K562 (cell line): ENCODE data around the gene ZMIZ1. TPM values are rescaled to one million over a fixed set of nuclear protein-coding genes. Genes with fewer than 3 reads are reported as not detected.
A peak's percentile ranks its signal among the peaks of the same experiment; 100 is the strongest.

ENCODE experiments used
- BMI1 ChIP-seq: fragments of 150-350 bp; IDR thresholded peaks from 2 replicates; pipeline ENCODE4 v1.6.1; 2014; ENCODE audit warnings: low read length
- CBFA2T3 ChIP-seq: fragments of 450-650 bp; IDR thresholded peaks from 2 replicates; pipeline ENCODE4 v1.6.1; 2017
- DPF2 ChIP-seq: fragments of 450-650 bp; IDR thresholded peaks from 2 replicates; pipeline ENCODE4 v1.6.1; 2016
- ESRRB ChIP-seq: fragments of 250-450 bp; sonication (Bioruptor Pico); IDR thresholded peaks from 2 replicates; pipeline ENCODE4 v1.5.0; 2020; ENCODE audit warnings: mild to moderate bottlenecking, moderate library complexity, borderline replicate concordance
- FOSL1 ChIP-seq: fragments of 200-800 bp; sonication (Bioruptor generic); conservative IDR thresholded peaks from 2 replicates; pipeline ENCODE4 v1.6.1; 2016; ENCODE audit warnings: missing genetic modification characterization, missing compliant biosample characterization
- GATAD2A ChIP-seq: fragments of 450-650 bp; IDR thresholded peaks from 2 replicates; pipeline ENCODE4 v1.6.1; 2017
- JUND ChIP-seq, 2 experiments: IDR thresholded peaks; 2 replicates in 1 of 2; 3 replicates in 1 of 2; pipeline ENCODE4 v1.6.1; 2011; ENCODE audit warnings: borderline replicate concordance in 2 of 2, low read depth in 2 of 2, low read length in 2 of 2, improper control_type of control experiment in 1 of 2, missing biosample characterization in 1 of 2, missing genetic modification characterization in 1 of 2, missing genetic modification reagents in 1 of 2
- KLF6 ChIP-seq: fragments of 250-450 bp; sonication (Bioruptor Pico); IDR thresholded peaks from 2 replicates; pipeline ENCODE4 v1.4.0; 2020; ENCODE audit warnings: mild to moderate bottlenecking, moderate library complexity, borderline replicate concordance
- MAZ ChIP-seq, 2 experiments: fragments of 450-650 bp in 1 of 2; sonication (generic) in 1 of 2; formaldehyde crosslinking; IDR thresholded peaks in 1 of 2; conservative IDR thresholded peaks in 1 of 2; 2 replicates each; pipeline versions ENCODE4 v1.4.0 to v1.5.0; 2020; ENCODE audit warnings: mild to moderate bottlenecking in 1 of 2, missing genetic modification reagents in 1 of 2
- MITF ChIP-seq: IDR thresholded peaks from 2 replicates; pipeline ENCODE4 v1.6.1; 2014; ENCODE audit warnings: antibody characterized with exemption
- MTA2 ChIP-seq: fragments of 450-650 bp; IDR thresholded peaks from 2 replicates; pipeline ENCODE4 v1.6.1; 2016; ENCODE audit warnings: low read depth
- MYNN ChIP-seq, 2 experiments: sonication (generic); formaldehyde crosslinking in 1 of 2; IDR thresholded peaks; 2 replicates each; pipeline versions ENCODE4 v1.5.0 to v1.6.1; 2016 to 2020; ENCODE audit warnings: antibody characterized with exemption in 1 of 2, missing genetic modification reagents in 1 of 2
- NFYB ChIP-seq: IDR thresholded peaks from 2 replicates; pipeline ENCODE4 v1.6.1; 2011; ENCODE audit warnings: mild to moderate bottlenecking, moderate library complexity; ENCODE audit not compliant: insufficient read length; ENCODE audit errors: extremely low read depth
- SMARCA4 ChIP-seq: fragments of 450-650 bp; IDR thresholded peaks from 2 replicates; pipeline ENCODE4 v1.6.1; 2016
- SMARCE1 ChIP-seq: fragments of 450-650 bp; IDR thresholded peaks from 2 replicates; pipeline ENCODE4 v1.7.1; 2016; ENCODE audit warnings: mild to moderate bottlenecking
- TAF1 ChIP-seq: IDR thresholded peaks from 2 replicates; pipeline ENCODE4 v1.6.1; 2011; ENCODE audit warnings: mild to moderate bottlenecking, low read length, moderate library complexity; ENCODE audit not compliant: insufficient read depth, control insufficient read depth, severe bottlenecking; ENCODE audit errors: extremely low read depth
- TAF15 ChIP-seq: fragments of 200-400 bp; formaldehyde crosslinking; IDR thresholded peaks from 2 replicates; pipeline ENCODE4 v1.6.1; 2017; ENCODE audit warnings: mild to moderate bottlenecking, low read depth, low read length, moderate library complexity
- TBL1XR1 ChIP-seq, 2 experiments: IDR thresholded peaks; 2 replicates each; pipeline ENCODE4 v1.6.1; 2012; ENCODE audit warnings: improper control_type of control experiment in 2 of 2, low read length in 2 of 2, mild to moderate bottlenecking in 1 of 2
- TGIF2 ChIP-seq: sonication (generic); formaldehyde crosslinking; IDR thresholded peaks from 2 replicates; pipeline ENCODE4 v1.8.1; 2022; ENCODE audit warnings: mild to moderate bottlenecking, missing genetic modification reagents, moderate library complexity
- YY1 ChIP-seq, 3 experiments: IDR thresholded peaks; 2 replicates each; pipeline ENCODE4 v1.6.1; 2011; ENCODE audit warnings: low read length in 2 of 3, mild to moderate bottlenecking in 2 of 3, moderate library complexity in 2 of 3, borderline replicate concordance in 1 of 3, control low read depth in 1 of 3, low read depth in 1 of 3; ENCODE audit not compliant: insufficient read depth in 3 of 3, insufficient replicate concordance in 2 of 3, control insufficient read depth in 1 of 3, insufficient read length in 1 of 3; ENCODE audit errors: extremely low read depth in 1 of 3
- ZEB2 ChIP-seq: fragments of 450-650 bp; IDR thresholded peaks from 2 replicates; pipeline ENCODE4 v1.6.1; 2016
- ZKSCAN1 ChIP-seq: fragments of 150-350 bp; IDR thresholded peaks from 2 replicates; pipeline ENCODE4 v1.6.1; 2016; ENCODE audit warnings: low read depth, low read length
- ZNF143 ChIP-seq: sonication (generic); formaldehyde crosslinking; IDR thresholded peaks from 2 replicates; pipeline ENCODE4 v1.9.0; 2022; ENCODE audit warnings: mild to moderate bottlenecking, missing genetic modification reagents
- ZNF395 ChIP-seq: fragments of 200-800 bp; sonication (Bioruptor generic); IDR thresholded peaks from 2 replicates; pipeline ENCODE4 v1.6.1; 2017; ENCODE audit warnings: missing genetic modification characterization, missing compliant biosample characterization
- ZNF75A ChIP-seq: fragments of 450-650 bp; formaldehyde crosslinking; IDR thresholded peaks from 2 replicates; pipeline ENCODE4 v1.4.0; 2020; ENCODE audit warnings: mild to moderate bottlenecking
- polyA plus RNA-seq, 8 experiments: library from polyadenylated mRNA; depleted of rRNA in 4 of 8; stranded (reverse) in 5 of 8; unstranded in 3 of 8; fragments of >200 nt; fragmentation: Nextera tagmentation in 2 of 8; fragmentation: Illumina TruSeq in 1 of 8; extraction: Ambion mirVana in 2 of 8; extraction: Trizol in 1 of 8; gene quantifications; 2 replicates each; pipeline versions ENCODE4 v1.2.1 to v1.2.3, GENCODE V29; 2011 to 2014; ENCODE audit warnings: inconsistent platforms in 1 of 8, missing spikeins in 1 of 8
- total RNA-seq, 7 experiments: library from RNA; depleted of rRNA in 6 of 7; stranded (reverse); fragments of >200 nt in 6 of 7; fragmentation: Illumina TruSeq in 2 of 7; extraction: Trizol in 2 of 7; gene quantifications; 2 replicates each; pipeline versions ENCODE4 v1.2.1 to v1.2.3, GENCODE V29; 2011 to 2021; ENCODE audit warnings: low replicate concordance in 1 of 7

Gene ZMIZ1
- total and polyA plus RNA-seq, 9 of the 15 experiments (the other 6 are each of a cell fraction or from before 2014, with no cell fraction given), result 1.0 to 37.3 (median 4.3) TPM

GRCh38 chr10:79027147-79028055 is 41.4 kb upstream of the ZMIZ1 start (continued):
- peak; percentile 34 for TF ChIP-seq TAF1
- TF ChIP-seq SMARCA4, result peak; percentile 74; the same call in 1 of the 2 replicates
- TF ChIP-seq ZEB2, result 0 out of 2 replicates have a peak, but pooled peaks have one; percentile 20
- TF ChIP-seq MTA2, result peak; percentile 84
- TF ChIP-seq ZNF75A, result no peak
- no peak for TF ChIP-seq KLF6 (CRISPR knock-in tag)
- TF ChIP-seq ZNF395 (CRISPR knock-in tag), result peak; percentile 44; the same call in 1 of the 2 replicates
- TF ChIP-seq YY1 (IDR thresholded peaks at IDR 0.05; ENCODE audit: borderline replicate concordance in 1 of 3, control insufficient read depth in 1 of 3, extremely low read depth in 1 of 3, insufficient read depth in 3 of 3, insufficient read length in 1 of 3, insufficient replicate concordance in 2 of 3, low read depth in 1 of 3, low read length in 2 of 3), result peak in 1 of 3 experiments; percentile 11
- no peak for TF ChIP-seq ZNF143 (CRISPR knock-in tag)
- peak; percentile 83 for TF ChIP-seq DPF2
- TF ChIP-seq CBFA2T3, result peak; percentile 97
- TF ChIP-seq TGIF2 (CRISPR knock-in tag), result no peak
- TF ChIP-seq MYNN (IDR thresholded peaks at IDR 0.05), result peak; percentile 74; the same call in 1 of the 2 replicates
- no peak for TF ChIP-seq MYNN (CRISPR knock-in tag; IDR thresholded peaks at IDR 0.05)
- TF ChIP-seq MITF, result peak; percentile 35; the same call in 1 of the 2 replicates
- TF ChIP-seq NFYB, result no peak
- 0 out of 2 replicates have a peak, but pooled peaks have one; percentile 6 for TF ChIP-seq JUND (IDR thresholded peaks at IDR 0.05; ENCODE audit: borderline replicate concordance, low read depth, low read length)
- TF ChIP-seq JUND (tag; IDR thresholded peaks at IDR 0.05; ENCODE audit: borderline replicate concordance, low read depth, low read length), result no peak
- TF ChIP-seq TAF15, result no peak
- peak; percentile 29; the same call in 1 of the 2 replicates for TF ChIP-seq FOSL1
- TF ChIP-seq MAZ (CRISPR knock-in tag; conservative IDR thresholded peaks at IDR 0.05 in 1 of 2, IDR thresholded peaks at IDR 0.05 in 1 of 2), result peak in 1 of 2 experiments; percentile 78; a peak in 2 of 4 replicates
- TF ChIP-seq ZKSCAN1, result peak; percentile 25; the same call in 1 of the 2 replicates
- TF ChIP-seq BMI1, result no peak
- peak in 1 of 2 experiments; percentile 65; a peak in 1 of 4 replicates for TF ChIP-seq TBL1XR1 (IDR thresholded peaks at IDR 0.05; ENCODE audit: low read length in 2 of 2)
- TF ChIP-seq ESRRB (CRISPR knock-in tag), result no peak
- 0 out of 2 replicates have a peak, but pooled peaks have one; percentile 15 for TF ChIP-seq SMARCE1
- TF ChIP-seq GATAD2A, result 0 out of 2 replicates have a peak, but pooled peaks have one; percentile 25
